A549 (cell line): ENCODE results near the gene ELAPOR2. TPM values are rescaled to one million over a fixed set of nuclear protein-coding genes. Genes with fewer than 3 reads are reported as not detected.
A peak's percentile ranks its signal among the peaks of the same experiment; 100 is the strongest.

Experiments
- ATAC-seq, 2 experiments: fragments of 200-7000 bp in 1 of 2; fragments of >200 bp in 1 of 2; cut with Nextera tagmentation in 1 of 2; cut with Tn5 transposase in 1 of 2; 3 replicates each; pipeline versions ENCODE4 v1.8.0 to v1.9.1; 2018 to 2020; ENCODE audit warnings: mild to moderate bottlenecking in 1 of 2, moderate library complexity in 1 of 2
- CTCF ChIA-PET: fragments of 300-600 bp; sonication (Branson Sonifier 250); formaldehyde crosslinking; extraction: SDS; loops from one replicate; lab custom pipeline; 2021; ENCODE audit warnings: antibody characterized with exemption, inconsistent platforms; lab: Yijun Ruan, JAX
- POLR2A ChIA-PET: fragments of 350-600 bp; formaldehyde crosslinking; extraction: SDS; loops from one replicate; lab custom pipeline; 2021; ENCODE audit warnings: antibody characterized with exemption, inconsistent platforms; lab: Yijun Ruan, JAX
- DNase-seq, 2 experiments: peaks; one replicate each; pipeline versions ENCODE4 v3.0.0 to v3.0.0-alpha.2; 2011 to 2016; ENCODE audit warnings: low read depth in 1 of 2, low spot score in 1 of 2
- FAIRE-seq: peaks from 2 replicates; lab custom pipeline; 2011; peaks lifted over from hg19 to GRCh38; lab: Jason Lieb, UNC
- H3K27ac ChIP-seq, 2 experiments: fragments of >200 bp; sonication (Bioruptor Twin); formaldehyde crosslinking; 3 replicates each; pipeline ENCODE4 v1.5.1; 2016 to 2017
- H3K4me1 ChIP-seq: fragments of >200 bp; sonication (Bioruptor Twin); formaldehyde crosslinking; 3 replicates; pipeline ENCODE4 v1.6.1; 2016
- H3K4me2 ChIP-seq: fragments of >200 bp; sonication (Bioruptor Twin); formaldehyde crosslinking; 3 replicates; pipeline ENCODE4 v1.6.1; 2016
- H3K4me3 ChIP-seq: fragments of >200 bp; sonication (Bioruptor Twin); formaldehyde crosslinking; 3 replicates; pipeline ENCODE4 v1.5.1; 2016
- H3K9me3 ChIP-seq: fragments of >200 bp; sonication (Bioruptor Twin); formaldehyde crosslinking; 3 replicates; pipeline ENCODE4 v1.6.1; 2016
- BCL3 ChIP-seq: fragments of >200 bp; sonication (Bioruptor Twin); formaldehyde crosslinking; IDR thresholded peaks from 3 replicates; pipeline ENCODE4 v1.6.1; 2016
- CHD4 ChIP-seq: fragments of 200-600 bp; sonication (generic); IDR thresholded peaks from 2 replicates; pipeline ENCODE4 v1.6.1; 2016; ENCODE audit warnings: antibody characterized with exemption, mild to moderate bottlenecking, borderline replicate concordance
- CTCF ChIP-seq: fragments of >200 bp; sonication (Bioruptor Twin); formaldehyde crosslinking; IDR thresholded peaks from 3 replicates; pipeline ENCODE4 v1.5.1; 2016
- E2F6 ChIP-seq: IDR thresholded peaks from 2 replicates; pipeline ENCODE4 v1.6.1; 2012; ENCODE audit warnings: low read depth, borderline replicate concordance
- EHMT2 ChIP-seq: fragments of 200-600 bp; sonication (generic); IDR thresholded peaks from 2 replicates; pipeline ENCODE4 v1.6.1; 2016; ENCODE audit warnings: antibody characterized with exemption, low read depth, mild to moderate bottlenecking, moderate library complexity
- ELK1 ChIP-seq: fragments of 150-350 bp; IDR thresholded peaks from 2 replicates; pipeline ENCODE4 v1.6.1; 2014; ENCODE audit warnings: low read depth, mild to moderate bottlenecking, low read length
- EP300 ChIP-seq, 2 experiments: fragments of >200 bp; sonication (Bioruptor Twin); formaldehyde crosslinking; IDR thresholded peaks; 2 replicates in 1 of 2; 3 replicates in 1 of 2; pipeline ENCODE4 v1.6.1; 2016 to 2017
- FOSB ChIP-seq: fragments of 250-450 bp; sonication (Bioruptor Pico); IDR thresholded peaks from 2 replicates; pipeline ENCODE4 v1.5.0; 2020; ENCODE audit warnings: mild to moderate bottlenecking, moderate library complexity
- FOXS1 ChIP-seq: fragments of 250-450 bp; sonication (Bioruptor Pico); IDR thresholded peaks from 2 replicates; pipeline ENCODE4 v1.5.0; 2020; ENCODE audit warnings: mild to moderate bottlenecking, moderate library complexity
- HES2 ChIP-seq: fragments of >200 bp; sonication (Bioruptor Twin); formaldehyde crosslinking; IDR thresholded peaks from 2 replicates; pipeline ENCODE4 v1.6.1; 2016
- HEYL ChIP-seq: fragments of 250-450 bp; sonication (Bioruptor Pico); IDR thresholded peaks from 2 replicates; pipeline ENCODE4 v1.8.0; 2021; ENCODE audit warnings: mild to moderate bottlenecking, moderate library complexity
- HMGXB4 ChIP-seq: fragments of 250-450 bp; sonication (Bioruptor Pico); IDR thresholded peaks from 2 replicates; pipeline ENCODE4 v1.5.0; 2021; ENCODE audit warnings: mild to moderate bottlenecking, moderate library complexity, borderline replicate concordance
- HOXA7 ChIP-seq: fragments of 250-450 bp; sonication (Bioruptor Pico); IDR thresholded peaks from 2 replicates; pipeline ENCODE4 v1.5.0; 2020; ENCODE audit warnings: mild to moderate bottlenecking, moderate library complexity
- HOXB5 ChIP-seq: fragments of 250-450 bp; sonication (Bioruptor Pico); IDR thresholded peaks from 2 replicates; pipeline ENCODE4 v1.5.0; 2020; ENCODE audit warnings: mild to moderate bottlenecking, moderate library complexity
- JUN ChIP-seq, 2 experiments: fragments of >200 bp; sonication (Bioruptor Twin); formaldehyde crosslinking; IDR thresholded peaks; 2 replicates in 1 of 2; 3 replicates in 1 of 2; pipeline ENCODE4 v1.6.1; 2016 to 2017
- KDM5A ChIP-seq: fragments of 200-600 bp; sonication (generic); IDR thresholded peaks from 2 replicates; pipeline ENCODE4 v1.6.1; 2016; ENCODE audit warnings: antibody characterized with exemption, mild to moderate bottlenecking
- MAFK ChIP-seq: fragments of 450-650 bp; IDR thresholded peaks from 2 replicates; pipeline ENCODE4 v1.6.1; 2014; ENCODE audit not compliant: partially characterized antibody
- MAX ChIP-seq: IDR thresholded peaks from 2 replicates; pipeline ENCODE4 v1.6.1; 2012
- PHF8 ChIP-seq: fragments of 200-600 bp; sonication (generic); IDR thresholded peaks from 2 replicates; pipeline ENCODE4 v1.6.1; 2016; ENCODE audit warnings: low read depth, mild to moderate bottlenecking, antibody characterized with exemption, moderate library complexity, borderline replicate concordance
- RCOR1 ChIP-seq: fragments of 150-350 bp; IDR thresholded peaks from 2 replicates; pipeline ENCODE4 v1.6.1; 2014; ENCODE audit warnings: antibody characterized with exemption, low read length, low read depth
- REST ChIP-seq: fragments of 200-600 bp; sonication (generic); IDR thresholded peaks from 2 replicates; pipeline ENCODE4 v1.6.1; 2016; ENCODE audit warnings: antibody characterized with exemption, mild to moderate bottlenecking, moderate library complexity
- TP53 ChIP-seq: fragments of 250-450 bp; sonication (Bioruptor Pico); IDR thresholded peaks from 2 replicates; pipeline ENCODE4 v1.5.0; 2021; ENCODE audit warnings: mild to moderate bottlenecking, moderate library complexity
- ZFP36 ChIP-seq: fragments of 450-650 bp; IDR thresholded peaks from 2 replicates; pipeline ENCODE4 v1.6.1; 2014; ENCODE audit warnings: borderline replicate concordance; ENCODE audit not compliant: partially characterized antibody
- WGBS: methylation state at CpG from one replicate; pipeline ENCODE4 v1.1.6; 2017; ENCODE audit errors: missing lambda C conversion rate; 5-methylcytosine and 5-hydroxymethylcytosine counted together
- polyA plus RNA-seq, 4 experiments: library from polyadenylated mRNA; depleted of rRNA in 3 of 4; stranded (reverse); fragments of >200 nt; fragmentation: RNase III in 1 of 4; extraction: RNeasy Plus Mini Kit Qiagen cat#74134 plus additional on column Dnase treatment in 1 of 4; gene quantifications; 2 replicates in 3 of 4; 3 replicates in 1 of 4; pipeline ENCODE4 v1.2.3, GENCODE V29; 2011 to 2017

Gene ELAPOR2
- polyA plus RNA-seq, 2 of the 4 experiments (the other 2 are of a cell fraction), result 0.19 TPM; not detected in 1

- Histone ChIP-seq H3K4me2 (peak overlapping the region; percentile 98), H3K27ac (peak overlapping the region; percentile 12 to 75; a peak in 3 of 6 replicates), H3K4me1 (no peaks in the 10 kb centered on the region), H3K4me3 (peak overlapping the region; percentile 64), H3K9me3 (no peaks in the 10 kb centered on the region)
- 37% methylated on average over 17 of the region's 40 CpGs for WGBS
- TF ChIP-seq FOSB (CRISPR knock-in tag) (no peak), TP53 (CRISPR knock-in tag) (no peak), JUN (IDR thresholded peaks at IDR 0.05) (no peak), KDM5A (no peak), BCL3 (no peak), FOXS1 (CRISPR knock-in tag) (no peak), CHD4 (no peak), ZFP36 (no peak), ELK1 (no peak), MAX (no peak), CTCF (no peak), EHMT2 (no peak), RCOR1 (no peak), REST (no peak), HES2 (no peak)
- DNase-seq, result peak in 1 of 2 experiments; percentile 1
- ATAC-seq, result peak; percentile 64 to 73
- POLR2A ChIA-PET, result no interaction called here
- CTCF ChIA-PET, result interaction anchor here (1.4 kb wide), 1 partner anchor 90 kb away, joined by 6 read pairs; no protein-coding TSS in a partner anchor
- no peak for FAIRE-seq
These were observed 520 bp downstream of the ELAPOR2 start for GRCh38 chr7:87058744-87059524.

- FAIRE-seq, result no peak
- H3K4me2 ChIP-seq, result no peak overlapping the region
- H3K27ac ChIP-seq, result no peak overlapping the region
- DNase-seq, result no peak
- ATAC-seq, result no peak
- no peaks in the 10 kb centered on the region for H3K9me3 ChIP-seq
- ChIA-PET CTCF (interaction anchor here (1.1 kb wide), 1 partner anchor 13 kb away, joined by 4 read pairs; no protein-coding TSS in a partner anchor), POLR2A (no interaction called here)
- WGBS, result 54% methylated on average over 2 of the region's 2 CpGs
- no peaks in the 10 kb centered on the region for H3K4me1 ChIP-seq
- H3K4me3 ChIP-seq, result no peak overlapping the region
- TF ChIP-seq EHMT2 (no peak), HES2 (no peak), HOXB5 (CRISPR knock-in tag) (no peak), E2F6 (no peak), HEYL (CRISPR knock-in tag) (no peak), RCOR1 (no peak), HMGXB4 (CRISPR knock-in tag) (no peak), EP300 (IDR thresholded peaks at IDR 0.05) (no peak), HOXA7 (CRISPR knock-in tag) (no peak), PHF8 (no peak), MAFK (no peak)
These were observed 2.2 kb downstream of the ELAPOR2 start for GRCh38 chr7:87057210-87057609.
